GM21723 (cell line): ENCODE results near the gene GPHN.
A peak's percentile ranks its signal among the peaks of the same experiment; 100 is the strongest.
"Not testable (repeated sequence)": the region's sequence is repeated elsewhere in the genome, so short reads cannot be mapped to it uniquely, and the experiment has no call there.

ENCODE experiments used
- ATAC-seq: cut with Tn5 transposase; IDR thresholded peaks from one replicate; pipeline ENCODE4 v1.9.1; 2021; ENCODE audit warnings: mild to moderate bottlenecking, moderate library complexity; ENCODE audit not compliant: unreplicated experiment

Gene GPHN

DNA sequence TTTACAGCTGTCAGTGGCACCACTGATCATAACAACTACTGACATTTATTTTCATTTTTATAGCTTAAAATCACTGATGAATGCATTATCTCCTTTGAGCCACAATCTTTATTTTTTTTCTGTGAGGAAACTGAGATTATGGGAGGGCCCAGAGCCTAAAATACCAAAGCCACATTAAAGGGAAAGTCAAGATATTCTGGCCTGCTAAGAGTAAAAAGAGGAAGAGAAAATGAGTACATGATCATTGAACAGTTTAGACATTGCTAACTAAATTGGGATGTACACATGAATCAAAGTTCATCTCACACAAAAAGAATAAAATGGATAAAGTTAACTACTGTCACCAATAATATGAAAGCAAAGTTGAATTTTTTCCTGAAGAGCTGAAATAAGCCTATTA is 510.8 kb downstream of the GPHN start:
- peak; percentile 68 for ATAC-seq

DNA sequence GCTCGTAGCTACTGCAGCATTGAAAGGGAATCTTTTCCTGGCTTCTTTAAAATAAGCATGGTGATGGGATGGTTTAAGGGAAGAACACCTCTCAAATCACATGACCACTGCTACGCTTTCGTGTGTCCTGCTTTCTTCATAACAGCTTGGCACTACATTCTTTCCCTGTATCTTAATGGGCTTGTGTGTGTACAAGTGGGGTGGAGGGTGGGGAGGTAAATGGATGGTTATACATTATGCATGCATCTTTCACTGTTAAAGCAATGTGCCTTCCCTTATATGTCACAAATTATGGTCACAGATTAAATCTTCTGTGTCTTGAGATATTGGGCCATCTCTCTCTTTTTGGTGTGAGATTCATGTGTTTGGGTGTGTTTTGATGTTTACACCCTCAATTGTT is 511.8 kb downstream of the GPHN start:
- no peak for ATAC-seq

DNA sequence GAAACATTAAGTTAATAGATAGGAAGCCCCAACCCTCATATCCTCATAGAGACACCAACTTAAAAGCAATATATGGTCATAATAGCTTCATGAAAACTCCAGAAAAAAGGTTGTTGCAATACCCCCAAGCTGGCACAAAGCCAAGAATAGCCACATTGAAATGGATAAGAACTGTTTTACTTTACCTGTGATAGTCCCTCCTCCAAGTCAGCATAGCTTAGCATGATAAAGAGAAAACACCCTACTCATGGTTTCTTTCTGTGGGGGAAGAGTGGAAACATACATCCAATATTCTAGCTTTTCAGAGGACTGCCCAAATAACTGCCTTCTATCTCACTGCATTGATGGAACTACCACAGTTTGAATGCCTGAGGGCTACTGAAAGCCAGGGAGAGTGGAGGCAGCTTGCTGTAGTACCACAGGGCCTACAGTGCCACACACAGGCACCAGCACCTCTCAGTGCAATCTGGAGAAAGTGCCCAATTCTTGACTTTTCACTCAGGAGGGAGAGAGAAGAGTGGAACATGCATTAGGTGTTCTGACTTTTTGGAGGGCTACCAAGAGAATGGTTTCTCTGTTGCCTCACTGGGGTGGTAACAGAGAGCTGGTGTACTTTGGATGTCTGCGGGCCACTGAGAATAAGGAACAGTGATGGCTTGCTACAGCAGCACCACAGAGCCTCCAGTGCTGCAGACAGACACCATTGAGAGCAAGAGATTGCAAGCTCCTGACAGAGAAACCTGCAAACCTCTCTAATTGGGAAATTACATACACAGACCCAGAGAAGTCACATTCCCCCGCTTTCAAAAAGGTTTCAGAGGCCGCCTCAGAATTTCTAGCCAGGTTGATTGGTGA is 524.2 kb downstream of the GPHN start:
- no peak for ATAC-seq

GRCh38 chr14:67045440-67045839 is 537.5 kb downstream of the GPHN start:
- no peak for ATAC-seq

GRCh38 chr14:67050896-67051295 is 542.9 kb downstream of the GPHN start:
- no peak for ATAC-seq

- no peak for ATAC-seq
Observed at GRCh38 chr14:67056684-67057083, 548.7 kb downstream of the GPHN start.

DNA sequence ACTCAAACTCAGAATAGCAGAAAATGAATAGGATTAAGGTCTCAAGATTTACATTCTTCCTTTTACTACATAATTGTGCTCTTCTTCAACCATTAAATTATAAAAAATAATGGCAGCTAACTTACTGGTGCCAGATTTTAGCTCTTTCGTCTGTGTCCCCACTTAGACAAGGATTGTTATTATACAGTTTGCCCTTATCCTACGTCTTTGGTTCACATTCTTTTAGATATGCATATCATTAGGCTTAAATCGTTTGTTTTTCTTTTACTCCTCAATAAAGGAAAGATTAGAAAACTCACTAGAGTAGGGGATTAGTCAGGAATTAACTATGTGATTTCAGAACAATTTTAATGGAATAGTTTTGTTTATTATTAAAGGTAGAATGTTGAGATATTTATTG is 551.6 kb downstream of the GPHN start:
- no peak for ATAC-seq

DNA sequence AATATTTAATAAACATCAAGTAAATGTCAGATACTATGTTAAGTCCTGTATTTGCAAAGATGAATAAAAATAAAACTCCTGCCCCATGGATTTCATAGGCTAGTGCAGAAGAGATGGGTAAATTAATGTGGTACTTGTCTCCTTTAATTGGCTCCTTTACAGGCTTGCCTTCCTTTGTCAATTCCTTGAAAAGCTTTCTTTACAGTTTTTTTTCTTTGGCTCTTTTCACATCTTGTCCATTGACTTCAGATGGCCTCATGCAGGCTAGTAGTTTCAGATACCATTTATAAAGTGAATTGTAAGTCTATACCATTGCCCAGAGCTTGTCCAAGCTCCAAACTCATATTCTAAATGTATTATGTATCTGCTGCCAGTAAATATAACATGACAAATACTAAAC is 552.6 kb downstream of the GPHN start:
- ATAC-seq: no peak

DNA sequence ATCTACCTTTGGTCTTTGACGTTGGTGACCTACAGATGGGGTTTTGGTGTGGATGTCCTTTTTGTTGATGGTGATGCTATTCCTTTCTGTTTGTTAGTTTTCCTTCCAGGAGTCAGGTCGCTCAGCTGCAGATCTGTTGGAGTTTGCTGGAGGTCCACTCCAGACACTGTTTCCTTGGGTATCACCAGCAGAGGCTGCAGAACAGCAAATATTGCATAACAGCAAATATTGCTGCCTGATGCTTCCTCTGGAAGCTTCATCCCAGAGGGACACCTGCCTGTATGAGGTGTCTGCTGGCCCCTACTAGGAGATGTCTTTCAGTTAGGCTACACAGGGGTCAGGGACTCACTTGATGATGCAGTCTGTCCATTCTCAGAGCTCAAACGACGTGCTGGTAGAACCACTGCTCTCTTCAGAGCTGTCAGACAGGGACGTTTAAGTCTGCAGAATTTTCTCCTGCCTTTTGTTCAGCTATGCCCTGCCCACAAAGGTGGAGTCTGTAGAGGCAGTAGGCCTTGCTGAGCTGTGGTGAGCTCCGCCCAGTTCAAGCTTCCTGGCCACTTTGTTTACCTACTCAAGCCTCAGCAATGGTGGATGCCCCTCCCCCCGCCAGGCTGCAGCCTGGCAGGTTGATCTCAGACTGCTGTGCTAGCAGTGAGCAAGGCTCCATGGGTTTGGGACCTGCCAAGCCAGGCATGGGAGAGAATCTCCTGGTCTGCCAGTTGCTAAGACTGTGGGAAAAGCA is 559.3 kb downstream of the GPHN start:
- not testable (repeated sequence) for ATAC-seq

GRCh38 chr14:67068251-67068650 is 560.3 kb downstream of the GPHN start:
- no peak for ATAC-seq

GRCh38 chr14:67071506-67071905 is 563.6 kb downstream of the GPHN start:
- no peak for ATAC-seq

DNA sequence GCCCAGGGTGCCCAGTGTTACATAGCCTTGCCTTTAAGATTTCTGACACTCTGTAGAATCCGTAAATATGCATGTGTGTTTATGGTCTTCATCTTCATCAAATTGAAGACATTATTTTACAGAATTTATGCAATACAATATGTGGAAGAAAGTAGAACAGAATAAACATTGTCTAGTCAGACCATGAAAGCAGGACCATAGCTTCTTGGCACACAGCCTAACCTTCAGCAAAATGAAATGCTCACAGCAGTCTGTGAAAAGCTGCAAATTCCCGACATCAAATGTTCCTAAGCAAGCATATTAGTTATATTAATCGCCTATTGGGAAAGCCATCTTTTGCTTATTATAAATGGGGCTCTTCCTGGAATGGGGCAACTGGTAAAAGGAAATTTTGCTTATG is 570.0 kb downstream of the GPHN start:
- ATAC-seq: no peak

DNA sequence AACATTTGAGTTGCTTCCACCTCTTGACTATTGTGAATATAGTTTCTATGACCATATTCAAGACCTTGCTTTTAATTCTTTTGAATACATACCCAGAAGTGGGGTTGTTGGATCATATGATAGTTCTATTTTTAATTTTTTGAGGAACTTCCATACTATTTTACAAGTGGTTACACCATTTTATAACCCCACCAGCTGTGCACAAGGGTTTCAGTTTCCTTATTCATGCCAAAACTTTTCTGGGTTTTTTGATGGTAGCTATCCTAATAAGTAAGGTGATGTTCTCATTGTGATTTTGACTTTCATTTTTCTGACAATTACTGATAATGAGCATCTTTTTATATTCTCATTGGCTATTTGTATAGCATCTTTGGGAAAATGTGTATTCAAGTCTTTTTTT is 571.9 kb downstream of the GPHN start:
- no peak for ATAC-seq

GRCh38 chr14:67108230-67108629 is 600.3 kb downstream of the GPHN start:
- ATAC-seq: no peak

DNA sequence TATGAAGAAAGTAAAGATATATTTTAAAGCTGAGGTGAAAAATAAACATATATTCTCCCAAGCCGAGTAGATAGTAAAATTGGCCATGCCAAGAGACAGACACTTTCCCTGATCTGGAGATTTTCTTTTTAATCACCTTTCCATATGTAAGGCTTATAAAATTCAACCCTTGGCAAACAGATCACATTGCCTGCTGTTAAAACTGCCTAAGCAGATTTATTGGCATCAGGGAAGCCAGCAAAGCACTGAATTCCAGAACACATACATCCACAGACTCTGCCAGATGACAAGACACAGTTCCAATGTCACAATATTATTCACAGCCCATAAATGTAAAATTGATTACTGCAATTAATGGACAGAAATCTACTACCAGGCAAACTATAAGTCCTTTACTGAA is 603.1 kb downstream of the GPHN start:
- no peak for ATAC-seq

DNA sequence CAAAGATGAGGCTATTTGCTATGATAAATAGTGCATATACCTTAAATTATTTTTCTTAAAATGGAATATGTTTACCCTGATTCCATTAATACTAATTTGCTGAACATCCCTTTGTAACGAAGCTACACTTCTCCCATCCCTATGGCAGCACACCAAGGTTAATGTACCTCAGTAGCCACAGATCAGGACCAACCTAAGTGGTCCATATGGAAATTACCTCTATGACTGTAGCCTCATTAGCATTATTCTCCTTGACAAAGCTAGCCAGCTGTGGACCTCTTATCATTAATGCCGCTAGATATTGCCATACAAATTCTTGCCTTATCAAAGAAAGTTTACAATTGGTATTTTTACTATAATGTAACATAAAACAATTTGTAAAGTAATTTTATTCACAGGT is 604.4 kb downstream of the GPHN start:
- no peak for ATAC-seq

DNA sequence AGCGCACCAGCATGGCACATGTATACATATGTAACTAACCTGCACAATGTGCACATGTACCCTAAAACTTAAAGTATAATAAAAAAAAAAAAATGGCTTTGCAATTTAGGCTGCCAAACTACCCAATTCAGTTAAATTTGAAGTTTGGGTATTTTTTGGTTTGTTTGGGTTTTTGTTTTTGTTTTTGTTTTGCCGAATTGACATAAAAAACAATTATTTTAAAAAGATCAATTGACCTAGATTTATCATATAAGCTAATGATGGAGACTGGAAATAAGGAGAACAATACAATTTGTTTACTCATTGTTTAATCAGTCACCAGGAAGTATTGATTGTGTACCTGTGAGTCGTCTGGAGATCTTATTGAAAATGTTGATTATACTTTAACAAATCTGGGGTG is 619.2 kb downstream of the GPHN start:
- ATAC-seq: no peak

- ATAC-seq: no peak
Observed at GRCh38 chr14:67129768-67130167, 621.8 kb downstream of the GPHN start.

DNA sequence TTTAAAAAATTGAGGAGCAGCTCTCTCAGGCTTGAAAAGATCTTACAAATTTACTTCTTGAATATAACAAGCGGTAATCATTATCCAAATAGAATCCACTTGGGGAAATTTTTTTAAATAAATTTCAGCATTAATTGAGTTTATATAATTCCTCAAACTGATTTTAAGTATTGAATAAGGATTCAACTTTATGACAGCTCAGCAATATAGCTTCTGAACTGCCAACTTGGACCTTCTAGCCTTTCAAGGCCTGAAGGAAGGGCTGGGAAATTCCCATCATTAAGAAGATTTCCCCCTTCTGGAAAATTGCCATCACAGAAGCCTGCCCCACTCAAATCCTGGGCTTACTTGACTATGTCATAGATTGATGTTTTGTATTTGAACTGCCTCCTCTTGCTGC is 623.7 kb downstream of the GPHN start:
- ATAC-seq: no peak

GRCh38 chr14:67133144-67133543 is 625.2 kb downstream of the GPHN start:
- ATAC-seq: no peak

- no peak for ATAC-seq
Observed at GRCh38 chr14:67133595-67134441, 625.9 kb downstream of the GPHN start.
